Prostate gland (tissue), 2 donors: ENCODE measurements around the gene LIPC. TPM values are rescaled to one million over a fixed set of nuclear protein-coding genes. Genes with fewer than 3 reads are reported as not detected.

Experiments used
- DNase-seq: peaks from one replicate; pipeline ENCODE4 v3.0.0-alpha.2; 2019; ENCODE audit warnings: low spot score
- H3K27ac ChIP-seq, 2 donors: fragments of 200-600 bp; sonication (generic); 2 replicates each; pipeline ENCODE4 v1.5.1; 2017 to 2019
- H3K27me3 ChIP-seq: fragments of 200-600 bp; sonication (generic); replicated peaks from 2 replicates; pipeline ENCODE4 v1.5.1; 2019; ENCODE audit not compliant: insufficient read depth
- H3K36me3 ChIP-seq, 2 donors: fragments of 200-600 bp; sonication (generic); 1 replicate in 1 of 2; 2 replicates in 1 of 2; pipeline versions ENCODE4 v1.5.1 to v1.8.1; 2017 to 2019
- H3K4me1 ChIP-seq: fragments of 200-600 bp; sonication (generic); replicated peaks from 2 replicates; pipeline ENCODE4 v1.5.1; 2019
- H3K4me3 ChIP-seq, 2 donors: fragments of 200-600 bp; sonication (generic); 2 replicates each; pipeline ENCODE4 v1.5.1; 2017 to 2019
- H3K9me3 ChIP-seq: fragments of 200-600 bp; sonication (generic); 2 replicates; pipeline ENCODE4 v1.5.1; 2017
- CTCF ChIP-seq, 4 experiments: fragments of 200-600 bp in 2 of 4; fragments of 450-650 bp in 2 of 4; sonication (generic) in 2 of 4; IDR thresholded peaks; 1 replicate in 3 of 4; 2 replicates in 1 of 4; pipeline ENCODE4 v1.5.1; 2016 to 2019; ENCODE audit warnings: antibody characterized with exemption in 4 of 4, mild to moderate bottlenecking in 2 of 4, moderate library complexity in 2 of 4
- POLR2A ChIP-seq: fragments of 450-650 bp; IDR thresholded peaks from one replicate; pipeline ENCODE4 v1.6.1; 2016; ENCODE audit warnings: antibody characterized with exemption, mild to moderate bottlenecking
- POLR2AphosphoS5 ChIP-seq: sonication (generic); formaldehyde crosslinking; IDR thresholded peaks from one replicate; pipeline ENCODE4 v1.6.1; 2017; ENCODE audit warnings: antibody characterized with exemption
- WGBS: methylation state at CpG from one replicate; pipeline ENCODE4 v1.1.5; 2018; 5-methylcytosine and 5-hydroxymethylcytosine counted together
- intact Hi-C: fragments of 100-400 bp; cut with DNase I; formaldehyde crosslinking; loops from one replicate; pipeline ENCODE4 v1.14.2; 2022
- total RNA-seq, 2 donors: library from RNA; depleted of rRNA; stranded (reverse); fragments of >200 nt; gene quantifications; one replicate each; pipeline ENCODE4 v1.1.0, GENCODE V29; 2016

The LIPC gene
- total RNA-seq, 2 donors from 2014 or later: 0.14 TPM; not detected in 1

GRCh38 chr15:58564981-58565380, 133.2 kb downstream of the LIPC start:
- no peaks in the 10 kb centered on the region for H3K27me3 ChIP-seq
- H3K4me1 ChIP-seq: no peaks in the 10 kb centered on the region
- intact Hi-C loops: no loop called here
- no peak for DNase-seq
- WGBS: 75% methylated on average over 5 of the region's 6 CpGs
- H3K27ac ChIP-seq: no peak overlapping the region
- TF ChIP-seq POLR2AphosphoS5: no peak
- TF ChIP-seq POLR2A: no peak
- no peak for TF ChIP-seq CTCF (IDR thresholded peaks at IDR 0.05)
- H3K36me3 ChIP-seq: no peaks in the 10 kb centered on the region
- H3K9me3 ChIP-seq: no peaks in the 10 kb centered on the region
- H3K4me3 ChIP-seq: no peak overlapping the region

- intact Hi-C loops: no loop called here
- no peak for DNase-seq
- no peaks in the 10 kb centered on the region for H3K27me3 ChIP-seq
- no peaks in the 10 kb centered on the region for H3K36me3 ChIP-seq
- H3K27ac ChIP-seq: no peak overlapping the region
- 65% methylated on average over 4 of the region's 4 CpGs for WGBS
- H3K4me3 ChIP-seq: no peak overlapping the region
- TF ChIP-seq POLR2A: no peak
- TF ChIP-seq CTCF (IDR thresholded peaks at IDR 0.05): no peak
- TF ChIP-seq POLR2AphosphoS5: no peak
- no peaks in the 10 kb centered on the region for H3K4me1 ChIP-seq
- H3K9me3 ChIP-seq: no peaks in the 10 kb centered on the region
Observed at GRCh38 chr15:58565619-58566018, 133.8 kb downstream of the LIPC start.

- H3K4me3 ChIP-seq: no peak overlapping the region
- H3K27me3 ChIP-seq: no peaks in the 10 kb centered on the region
- WGBS: 79% methylated on average over 6 of the region's 6 CpGs
Observed at GRCh38 chr15:58566029-58566428, 134.2 kb downstream of the LIPC start.

GRCh38 chr15:58568157-58568571, 136.4 kb downstream of the LIPC start:
- Histone ChIP-seq H3K4me3 (no peak overlapping the region), H3K4me1 (no peaks in the 10 kb centered on the region), H3K27ac (no peak overlapping the region), H3K9me3 (no peaks in the 10 kb centered on the region), H3K36me3 (no peaks in the 10 kb centered on the region), H3K27me3 (no peaks in the 10 kb centered on the region)
- intact Hi-C loops: no loop called here
- no peak for DNase-seq
- 20% methylated on average over 2 of the region's 2 CpGs for WGBS
- TF ChIP-seq CTCF (IDR thresholded peaks at IDR 0.05) (no peak), POLR2A (no peak), POLR2AphosphoS5 (no peak)

More at GRCh38 chr15:58566029-58566428, 134.2 kb downstream of the LIPC start:
- no peak overlapping the region for H3K27ac ChIP-seq
- no peak for DNase-seq
- no peaks in the 10 kb centered on the region for H3K9me3 ChIP-seq
- no peaks in the 10 kb centered on the region for H3K4me1 ChIP-seq
- intact Hi-C loops: no loop called here
- no peak for TF ChIP-seq CTCF (IDR thresholded peaks at IDR 0.05)
- TF ChIP-seq POLR2AphosphoS5: no peak
- TF ChIP-seq POLR2A: no peak
- no peaks in the 10 kb centered on the region for H3K36me3 ChIP-seq

- intact Hi-C loops: no loop called here
- WGBS: 100% methylated on average over 1 of the region's 1 CpG
- no peak for TF ChIP-seq POLR2AphosphoS5
- no peak for TF ChIP-seq CTCF (IDR thresholded peaks at IDR 0.05)
- no peak for TF ChIP-seq POLR2A
- Histone ChIP-seq H3K4me1 (no peaks in the 10 kb centered on the region), H3K27ac (no peak overlapping the region), H3K4me3 (no peak overlapping the region), H3K9me3 (no peaks in the 10 kb centered on the region), H3K36me3 (no peaks in the 10 kb centered on the region), H3K27me3 (no peaks in the 10 kb centered on the region)
- DNase-seq: no peak
Observed at GRCh38 chr15:58569455-58569854, 137.7 kb downstream of the LIPC start.
